ENCODE data around the gene RUNX2. TPM values are rescaled to one million over a fixed set of nuclear protein-coding genes. Genes with fewer than 3 reads are reported as not detected.

RUNX2 gene
- total RNA-seq, 1 experiment from 2014 or later = 7.0 TPM

- POLR2A ChIA-PET = no interaction called here
- no peak for DNase-seq (ENCODE audit: low read depth, low spot score)
- Histone ChIP-seq H3K4me1 (ENCODE audit: control insufficient read depth, insufficient read depth, low read length) (no peaks in the 10 kb centered on the region), H3K4me3 (ENCODE audit: low read depth in 2 of 2, low read length in 2 of 2) (no peak overlapping the region), H3K27me3 (ENCODE audit: control insufficient read depth, insufficient read depth, low read length) (no peaks in the 10 kb centered on the region), H3K27ac (ENCODE audit: low read length) (no peak overlapping the region), H3K9me3 (ENCODE audit: control insufficient read depth, insufficient read depth, low read depth, low read length) (no peaks in the 10 kb centered on the region), H3K36me3 (ENCODE audit: control insufficient read depth, insufficient read depth, low read length) (no peaks in the 10 kb centered on the region)
- CTCF ChIA-PET = no interaction called here
- no peak for ATAC-seq
- BruUV-seq (replicated peaks) = no TSS peak
- no peak for TF ChIP-seq TCF7L2 (IDR thresholded peaks at IDR 0.05; ENCODE audit: low read depth, low read length)
- TF ChIP-seq REST (IDR thresholded peaks at IDR 0.05; ENCODE audit: insufficient read depth in 1 of 2, low read depth in 2 of 2, low read length in 1 of 2) = no peak
- no peak for TF ChIP-seq POLR2AphosphoS5 (IDR thresholded peaks at IDR 0.05; ENCODE audit: low read depth, low read length)
- TF ChIP-seq, protein P1, sequence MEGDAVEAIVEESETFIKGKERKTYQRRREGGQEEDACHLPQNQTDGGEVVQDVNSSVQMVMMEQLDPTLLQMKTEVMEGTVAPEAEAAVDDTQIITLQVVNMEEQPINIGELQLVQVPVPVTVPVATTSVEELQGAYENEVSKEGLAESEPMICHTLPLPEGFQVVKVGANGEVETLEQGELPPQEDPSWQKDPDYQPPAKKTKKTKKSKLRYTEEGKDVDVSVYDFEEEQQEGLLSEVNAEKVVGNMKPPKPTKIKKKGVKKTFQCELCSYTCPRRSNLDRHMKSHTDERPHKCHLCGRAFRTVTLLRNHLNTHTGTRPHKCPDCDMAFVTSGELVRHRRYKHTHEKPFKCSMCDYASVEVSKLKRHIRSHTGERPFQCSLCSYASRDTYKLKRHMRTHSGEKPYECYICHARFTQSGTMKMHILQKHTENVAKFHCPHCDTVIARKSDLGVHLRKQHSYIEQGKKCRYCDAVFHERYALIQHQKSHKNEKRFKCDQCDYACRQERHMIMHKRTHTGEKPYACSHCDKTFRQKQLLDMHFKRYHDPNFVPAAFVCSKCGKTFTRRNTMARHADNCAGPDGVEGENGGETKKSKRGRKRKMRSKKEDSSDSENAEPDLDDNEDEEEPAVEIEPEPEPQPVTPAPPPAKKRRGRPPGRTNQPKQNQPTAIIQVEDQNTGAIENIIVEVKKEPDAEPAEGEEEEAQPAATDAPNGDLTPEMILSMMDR (IDR thresholded peaks at IDR 0.05) = no peak
- no peak for TF ChIP-seq SIN3A (IDR thresholded peaks at IDR 0.05; ENCODE audit: borderline replicate concordance, insufficient read depth, low read depth, low read length)
- in situ Hi-C loops (cut with HindIII; ENCODE audit: low pct_unique_long_range_greater_than_20kb, low sequenced_read_pairs) = no loop called here
- intact Hi-C loops (cut with micrococcal nuclease; ENCODE audit: unreplicated experiment) = no loop called here
Measured at GRCh38 chr6:45624228-45624627, 296.1 kb downstream of the RUNX2 start.

- POLR2A ChIA-PET = no interaction called here
Measured at GRCh38 chr6:45625191-45625664, 297.1 kb downstream of the RUNX2 start.

More at GRCh38 chr6:45625191-45625664, 297.1 kb downstream of the RUNX2 start:
- intact Hi-C loops (cut with micrococcal nuclease; ENCODE audit: unreplicated experiment) = no loop called here
- ATAC-seq (no peak), DNase-seq (ENCODE audit: low read depth, low spot score) (no peak)
- CTCF ChIA-PET = no interaction called here
- no peak overlapping the region for H3K4me3 ChIP-seq (ENCODE audit: low read depth in 2 of 2, low read length in 2 of 2)
- BruUV-seq (replicated peaks) = no TSS peak
- in situ Hi-C loops (cut with HindIII; ENCODE audit: low pct_unique_long_range_greater_than_20kb, low sequenced_read_pairs) = no loop called here
- H3K36me3 ChIP-seq (ENCODE audit: control insufficient read depth, insufficient read depth, low read length) = no peaks in the 10 kb centered on the region
- no peaks in the 10 kb centered on the region for H3K4me1 ChIP-seq (ENCODE audit: control insufficient read depth, insufficient read depth, low read length)
- no peak overlapping the region for H3K27ac ChIP-seq (ENCODE audit: low read length)
- TF ChIP-seq, protein P1 (IDR thresholded peaks at IDR 0.05) = no peak
- TF ChIP-seq REST (IDR thresholded peaks at IDR 0.05; ENCODE audit: insufficient read depth in 1 of 2, low read depth in 2 of 2, low read length in 1 of 2) (no peak), SIN3A (IDR thresholded peaks at IDR 0.05; ENCODE audit: borderline replicate concordance, insufficient read depth, low read depth, low read length) (no peak), POLR2AphosphoS5 (IDR thresholded peaks at IDR 0.05; ENCODE audit: low read depth, low read length) (no peak), TCF7L2 (IDR thresholded peaks at IDR 0.05; ENCODE audit: low read depth, low read length) (no peak)
- H3K27me3 ChIP-seq (ENCODE audit: control insufficient read depth, insufficient read depth, low read length) = no peaks in the 10 kb centered on the region
- H3K9me3 ChIP-seq (ENCODE audit: control insufficient read depth, insufficient read depth, low read depth, low read length) = no peaks in the 10 kb centered on the region
